Bone marrow (tissue), 2 donors: ENCODE measurements around the gene RIC8B.
A peak's percentile ranks its signal among the peaks of the same experiment; 100 is the strongest.

ENCODE experiments used
- DNase-seq, 2 donors: peaks; one replicate each; lab custom pipeline; 2025; lab: John Stamatoyannopoulos, UW

RIC8B gene

GRCh38 chr12:106758349-106759110 lies 16.0 kb upstream of the RIC8B start:
- DNase-seq = no peak

GRCh38 chr12:106759526-106760183 lies 14.8 kb upstream of the RIC8B start:
- DNase-seq = no peak

- DNase-seq = peak in 1 of 2 donors; percentile 48
These were observed 14.3 kb upstream of the RIC8B start for GRCh38 chr12:106760184-106760531.

- no peak for DNase-seq
These were observed 10.3 kb upstream of the RIC8B start for GRCh38 chr12:106764220-106764619.

GRCh38 chr12:106764738-106765137 lies 9.7 kb upstream of the RIC8B start:
- no peak for DNase-seq

- DNase-seq = no peak
These were observed 8.1 kb upstream of the RIC8B start for GRCh38 chr12:106766393-106766826.

GRCh38 chr12:106767206-106767605 lies 7.3 kb upstream of the RIC8B start:
- no peak for DNase-seq

GRCh38 chr12:106767954-106768822 lies 6.3 kb upstream of the RIC8B start:
- DNase-seq = no peak

- no peak for DNase-seq
These were observed 5.4 kb upstream of the RIC8B start for GRCh38 chr12:106769078-106769477.

- no peak for DNase-seq
These were observed 4.9 kb upstream of the RIC8B start for GRCh38 chr12:106769546-106769945.

GRCh38 chr12:106771425-106771824 lies 3.1 kb upstream of the RIC8B start:
- no peak for DNase-seq

- DNase-seq = peak in 1 of 2 donors; percentile 56
These were observed 1.0 kb upstream of the RIC8B start for GRCh38 chr12:106773286-106774004.

GRCh38 chr12:106774808-106775524 lies 484 bp downstream of the RIC8B start:
- DNase-seq = no peak

- no peak for DNase-seq
These were observed 2.4 kb downstream of the RIC8B start for GRCh38 chr12:106776897-106777296.

GRCh38 chr12:106780010-106780631 lies 5.6 kb downstream of the RIC8B start:
- DNase-seq = no peak

- DNase-seq = no peak
These were observed 8.1 kb downstream of the RIC8B start for GRCh38 chr12:106782619-106783018.

- DNase-seq = no peak
These were observed 9.0 kb downstream of the RIC8B start for GRCh38 chr12:106783515-106783914.

GRCh38 chr12:106790020-106790419 lies 15.5 kb downstream of the RIC8B start:
- no peak for DNase-seq

- DNase-seq = no peak
These were observed 17.0 kb downstream of the RIC8B start for GRCh38 chr12:106791531-106791930.

- DNase-seq = no peak
These were observed 19.9 kb downstream of the RIC8B start for GRCh38 chr12:106794369-106794768.

GRCh38 chr12:106801167-106801708 lies 26.8 kb downstream of the RIC8B start:
- no peak for DNase-seq
